Motor neuron (in vitro differentiated cells): Measurements from ENCODE around the gene ASTN2. TPM values are rescaled to one million over a fixed set of nuclear protein-coding genes. Genes with fewer than 3 reads are reported as not detected.

Experiments
- ATAC-seq, 8 experiments: fragments of 200-7000 bp; cut with Tn5 transposase; replicated peaks in 6 of 8; 2 replicates each; pipeline ENCODE4 v1.8.0; 2021; ENCODE audit warnings: mild to moderate bottlenecking in 8 of 8, moderate library complexity in 8 of 8
- H3K27ac ChIP-seq, 2 donors: fragments of 250-450 bp; sonication (Bioruptor Pico); 2 replicates each; pipeline ENCODE4 v1.9.0; 2021; ENCODE audit warnings: antibody characterized with exemption in 2 of 2, mild to moderate bottlenecking in 2 of 2, moderate library complexity in 1 of 2
- H3K4me1 ChIP-seq, 2 donors: fragments of 250-450 bp; sonication (Bioruptor Pico); replicated peaks in 1 of 2; 2 replicates each; pipeline ENCODE4 v1.6.1; 2021; ENCODE audit warnings: antibody characterized with exemption in 2 of 2, mild to moderate bottlenecking in 2 of 2, moderate library complexity in 1 of 2
- H3K4me3 ChIP-seq, 5 donors: fragments of 250-450 bp; sonication (Bioruptor Pico); 2 replicates each; pipeline ENCODE4 v1.9.0; 2021; ENCODE audit warnings: antibody characterized with exemption in 5 of 5, mild to moderate bottlenecking in 5 of 5, moderate library complexity in 4 of 5
- WGBS, 10 experiments: fragments of 450-650 bp; shearing (Covaris generic); methylation state at CpG; one replicate each; pipeline ENCODE4 v1.0.0; 2022; 5-methylcytosine and 5-hydroxymethylcytosine counted together
- in situ Hi-C, 9 experiments: fragments of 400-800 bp; cut with MboI; loops; one replicate each; pipeline ENCODE4 v1.15.0; 2021; ENCODE audit warnings: low sequenced_read_pairs in 9 of 9, low pct_unique_long_range_greater_than_20kb in 2 of 9; ENCODE audit not compliant: unreplicated experiment in 9 of 9
- total RNA-seq, 8 experiments: library from RNA; unstranded; fragments of 300-600 nt; gene quantifications; 2 replicates each; pipeline versions ENCODE4 v1.2.3 to v1.2.4, GENCODE V29; 2022

ASTN2 gene
- total RNA-seq, 8 experiments from 2014 or later: 13.6 to 54.6 (median 17.9) TPM

- ATAC-seq: peak in 1 of 8 experiments; percentile 28
- in situ Hi-C loops: loop anchor here in 1 of 9 experiments (25.0 kb wide), 1 partner anchor 99 kb away; no protein-coding TSS in a partner anchor
- Histone ChIP-seq H3K4me1 (no peaks in the 10 kb centered on the region), H3K27ac (no peak overlapping the region), H3K4me3 (no peak overlapping the region)
- 40 to 93% (median 74%) methylated on average over 2 to 5 of the region's 5 CpGs; no CpG with 5 or more reads in 2 of the 10 experiments for WGBS, 10 experiments
Observed at GRCh38 chr9:117286245-117286644, 128.6 kb downstream of the ASTN2 start.

- Histone ChIP-seq H3K27ac (no peak overlapping the region), H3K4me1 (no peaks in the 10 kb centered on the region), H3K4me3 (no peak overlapping the region)
- in situ Hi-C loops: loop anchor here in 1 of 9 experiments (25.0 kb wide), 1 partner anchor 97 kb away; no protein-coding TSS in a partner anchor
- WGBS, 10 experiments: 0 to 100% (median 78%) methylated on average over 1 of the region's 1 CpG; no CpG with 5 or more reads in 4 of the 10 experiments
- no peak for ATAC-seq
Observed at GRCh38 chr9:117284414-117284813, 130.4 kb downstream of the ASTN2 start.

GRCh38 chr9:117282541-117282940, 132.3 kb downstream of the ASTN2 start:
- in situ Hi-C loops: loop anchor here in 1 of 9 experiments (25.0 kb wide), 1 partner anchor 95 kb away; no protein-coding TSS in a partner anchor
- 0 to 63% (median 37%) methylated on average over 1 to 2 of the region's 2 CpGs; no CpG with 5 or more reads in 6 of the 10 experiments for whole genome bisulfite sequencing, 10 experiments
- peaks cover 11 to 16% of the 10 kb centered on the region in 2 donors for H3K4me1 ChIP-seq

GRCh38 chr9:117278471-117279035, 136.3 kb downstream of the ASTN2 start:
- Histone ChIP-seq H3K4me1 (peaks cover 20 to 32% of the 10 kb centered on the region in 2 donors), H3K27ac (peak overlapping the region; percentile 3 to 33), H3K4me3 (no peak overlapping the region)
- peak in 5 of 8 experiments; percentile 97 to 99 (median 97) for ATAC-seq
- in situ Hi-C loops: loop anchor here in 1 of 9 experiments (25.0 kb wide), 1 partner anchor 91 kb away; no protein-coding TSS in a partner anchor
- 0 to 84% (median 72%) methylated on average over 1 to 7 of the region's 7 CpGs for WGBS, 10 experiments

More at GRCh38 chr9:117282541-117282940, 132.3 kb downstream of the ASTN2 start:
- no peak for ATAC-seq
- Histone ChIP-seq H3K27ac (no peak overlapping the region), H3K4me3 (no peak overlapping the region)

- in situ Hi-C loops: loop anchor here in 1 of 9 experiments (25.0 kb wide), 1 partner anchor 91 kb away; no protein-coding TSS in a partner anchor
- Histone ChIP-seq H3K4me3 (no peak overlapping the region), H3K4me1 (peaks cover 20 to 37% of the 10 kb centered on the region in 2 donors), H3K27ac (no peak overlapping the region)
- WGBS, 10 experiments: 0 to 79% (median 42%) methylated on average over 1 to 4 of the region's 4 CpGs; no CpG with 5 or more reads in 2 of the 10 experiments
- ATAC-seq: peak in 5 of 8 experiments; percentile 20 to 61 (median 24)
Observed at GRCh38 chr9:117278020-117278419, 136.8 kb downstream of the ASTN2 start.

- no peak overlapping the region for H3K27ac ChIP-seq
- WGBS, 10 experiments: 20 to 67% methylated on average over 1 to 2 of the region's 3 CpGs; no CpG with 5 or more reads in 8 of the 10 experiments
- H3K4me1 ChIP-seq: peaks cover 20 to 37% of the 10 kb centered on the region in 2 donors
- no peak overlapping the region for H3K4me3 ChIP-seq
- ATAC-seq: peak in 1 of 8 experiments; percentile 16
- in situ Hi-C loops: loop anchor here in 1 of 9 experiments (25.0 kb wide), 1 partner anchor 89 kb away; no protein-coding TSS in a partner anchor
Observed at GRCh38 chr9:117276444-117276843, 138.4 kb downstream of the ASTN2 start.

GRCh38 chr9:117273612-117274011, 141.2 kb downstream of the ASTN2 start:
- H3K4me1 ChIP-seq: peaks cover 15 to 32% of the 10 kb centered on the region in 2 donors
- no peak for ATAC-seq
- WGBS, 10 experiments: 0 to 100% (median 50%) methylated on average over 1 of the region's 1 CpG; no CpG with 5 or more reads in 4 of the 10 experiments
- no peak overlapping the region for H3K4me3 ChIP-seq
- no peak overlapping the region for H3K27ac ChIP-seq
- in situ Hi-C loops: no loop called here

GRCh38 chr9:117268847-117269446, 145.9 kb downstream of the ASTN2 start:
- WGBS, 10 experiments: 9 to 63% (median 42%) methylated on average over 3 to 9 of the region's 9 CpGs
- in situ Hi-C loops: no loop called here
- Histone ChIP-seq H3K4me1 (peaks cover 2 to 9% of the 10 kb centered on the region in 2 donors), H3K27ac (no peak overlapping the region), H3K4me3 (no peak overlapping the region)
- ATAC-seq: no peak

GRCh38 chr9:117266855-117267497, 147.9 kb downstream of the ASTN2 start:
- in situ Hi-C loops: no loop called here
- WGBS, 10 experiments: 0 to 100% (median 83%) methylated on average over 1 to 2 of the region's 2 CpGs
- Histone ChIP-seq H3K27ac (no peak overlapping the region), H3K4me3 (no peak overlapping the region), H3K4me1 (no peaks in the 10 kb centered on the region)
- no peak for ATAC-seq

- H3K4me1 ChIP-seq: no peaks in the 10 kb centered on the region
- H3K4me3 ChIP-seq: no peak overlapping the region
- WGBS, 10 experiments: 18 to 100% (median 75%) methylated on average over 1 to 3 of the region's 4 CpGs; no CpG with 5 or more reads in 4 of the 10 experiments
- ATAC-seq: no peak
- in situ Hi-C loops: no loop called here
- no peak overlapping the region for H3K27ac ChIP-seq
Observed at GRCh38 chr9:117265253-117265652, 149.6 kb downstream of the ASTN2 start.

GRCh38 chr9:117258184-117258866, 156.5 kb downstream of the ASTN2 start:
- peak in 5 of 8 experiments; percentile 85 to 95 (median 94) for ATAC-seq
- WGBS, 10 experiments: 0 to 57% (median 19%) methylated on average over 1 to 5 of the region's 8 CpGs; no CpG with 5 or more reads in 1 of the 10 experiments

GRCh38 chr9:117253261-117253660, 161.6 kb downstream of the ASTN2 start:
- Histone ChIP-seq H3K4me3 (no peak overlapping the region), H3K27ac (no peak overlapping the region), H3K4me1 (peaks cover 13 to 14% of the 10 kb centered on the region in 2 donors)
- 0 to 75% (median 27%) methylated on average over 1 to 2 of the region's 2 CpGs; no CpG with 5 or more reads in 4 of the 10 experiments for WGBS, 10 experiments
- ATAC-seq: no peak
- in situ Hi-C loops: no loop called here

More at GRCh38 chr9:117258184-117258866, 156.5 kb downstream of the ASTN2 start:
- Histone ChIP-seq H3K4me3 (no peak overlapping the region), H3K4me1 (peaks cover 16 to 19% of the 10 kb centered on the region in 2 donors), H3K27ac (no peak overlapping the region)
- in situ Hi-C loops: no loop called here
